Stimulated activated CD4-positive, alpha-beta T cell treated with anti-CD3 and anti-CD28 coated beads, TNF-alpha, amount 100 ng/mL, for 48 hours (primary cell): ENCODE measurements around the gene CEBPB.
"Not testable (repeated sequence)": the region's sequence is repeated elsewhere in the genome, so short reads cannot be mapped to it uniquely, and the experiment has no call there.

Source experiments
- DNase-seq, 3 donors: peaks; one replicate each; pipeline ENCODE4 v3.0.0-alpha.2; 2020; ENCODE audit warnings: low read depth in 3 of 3

The CEBPB gene

GRCh38 chr20:50169329-50169823, 21.3 kb upstream of the CEBPB start:
- peak in 2 of 3 donors; percentile 56 to 59 for DNase-seq

- no peak for DNase-seq
Measured at GRCh38 chr20:50170549-50171220, 19.9 kb upstream of the CEBPB start.

- no peak for DNase-seq
Measured at GRCh38 chr20:50172347-50173013, 18.1 kb upstream of the CEBPB start.

GRCh38 chr20:50174456-50174855, 16.2 kb upstream of the CEBPB start:
- no peak for DNase-seq

- no peak for DNase-seq
Measured at GRCh38 chr20:50175938-50176933, 14.4 kb upstream of the CEBPB start.

- DNase-seq: not testable (repeated sequence)
Measured at GRCh38 chr20:50178672-50179071, 12.0 kb upstream of the CEBPB start.

GRCh38 chr20:50181344-50181743, 9.3 kb upstream of the CEBPB start:
- DNase-seq: no peak

- DNase-seq: no peak
Measured at GRCh38 chr20:50182346-50182745, 8.3 kb upstream of the CEBPB start.

GRCh38 chr20:50185426-50185825, 5.2 kb upstream of the CEBPB start:
- DNase-seq: no peak

- peak; percentile 76 to 96 (median 89) for DNase-seq
Measured at GRCh38 chr20:50186151-50186885, 4.3 kb upstream of the CEBPB start.

- no peak for DNase-seq
Measured at GRCh38 chr20:50186987-50187402, 3.6 kb upstream of the CEBPB start.

- DNase-seq: no peak
Measured at GRCh38 chr20:50187403-50188051, 3.1 kb upstream of the CEBPB start.

- DNase-seq: no peak
Measured at GRCh38 chr20:50188287-50188688, 2.3 kb upstream of the CEBPB start.

GRCh38 chr20:50188879-50189680, 1.6 kb upstream of the CEBPB start:
- no peak for DNase-seq

- DNase-seq: peak in 1 of 3 donors; percentile 33
Measured at GRCh38 chr20:50189681-50190250, 864 bp upstream of the CEBPB start.

- DNase-seq: peak in 1 of 3 donors; percentile 51
Measured at GRCh38 chr20:50191065-50191543, 474 bp downstream of the CEBPB start.

GRCh38 chr20:50191544-50192363, 1.1 kb downstream of the CEBPB start:
- DNase-seq: peak; percentile 27 to 55 (median 33)
